T-helper 17 cell (primary cell): ENCODE measurements around the gene RTF2. TPM values are rescaled to one million over a fixed set of nuclear protein-coding genes. Genes with fewer than 3 reads are reported as not detected.

Source experiments
- ATAC-seq: fragments of 150-1000 bp; cut with Tn5 transposase; 2 replicates; pipeline ENCODE4 v1.10.0; 2021; ENCODE audit warnings: mild to moderate bottlenecking, moderate library complexity
- DNase-seq, 3 donors: peaks; one replicate each; pipeline versions ENCODE4 v3.0.0 to v3.0.0-alpha.2; 2020 to 2021
- H3K9me3 ChIP-seq: one replicate; pipeline ENCODE4 v1.7.0; 2013; ENCODE audit warnings: low read length, mild to moderate bottlenecking; ENCODE audit not compliant: control insufficient read depth, poor library complexity, severe bottlenecking
- H3K27ac Mint-ChIP-seq: one replicate; pipeline ENCODE4 v1.8.0; 2022; ENCODE audit warnings: mild to moderate bottlenecking, moderate library complexity, mixed read lengths
- H3K27me3 Mint-ChIP-seq: one replicate; pipeline ENCODE4 v1.8.0; 2022; ENCODE audit warnings: mixed read lengths
- H3K36me3 Mint-ChIP-seq: one replicate; pipeline ENCODE4 v1.8.0; 2022; ENCODE audit warnings: low read depth, mixed read lengths
- H3K4me1 Mint-ChIP-seq: one replicate; pipeline ENCODE4 v1.8.0; 2022; ENCODE audit warnings: mild to moderate bottlenecking, mixed read lengths
- H3K4me3 Mint-ChIP-seq: one replicate; pipeline ENCODE4 v1.8.0; 2022; ENCODE audit warnings: mild to moderate bottlenecking, moderate library complexity, mixed read lengths
- total RNA-seq, 4 donors: library from RNA in 2 of 4; stranded (reverse) in 2 of 4; gene quantifications; one replicate each; pipeline ENCODE4 v1.2.3 and lab custom pipeline; 2022 to 2026

Gene RTF2
- total RNA-seq, 2 donors from 2014 or later: 62.3 to 62.6 TPM

DNA sequence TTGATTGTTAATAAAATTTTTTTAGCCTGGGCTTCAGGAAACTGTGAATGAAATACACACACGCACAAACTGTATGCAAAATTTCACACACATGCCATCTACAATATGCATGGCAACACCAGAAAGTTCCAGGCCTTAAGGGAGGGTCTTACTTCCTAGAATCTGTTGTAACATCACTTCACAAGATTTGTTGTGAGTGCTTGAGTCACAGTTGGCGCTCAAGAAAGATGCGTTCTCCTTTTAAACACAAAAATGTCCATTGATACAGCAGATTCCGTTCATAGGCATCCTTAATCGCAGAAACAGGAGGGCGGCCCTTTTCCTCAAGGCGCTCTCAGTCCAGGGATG lies 485 bp upstream of the RTF2 start:
- H3K4me1 Mint-ChIP-seq: peaks cover 30% of the 10 kb centered on the region
- peak overlapping the region; percentile 99 for H3K4me3 Mint-ChIP-seq
- ATAC-seq (peak; percentile 1), DNase-seq (no peak)
- H3K27ac Mint-ChIP-seq: peak overlapping the region; percentile 99
- H3K27me3 Mint-ChIP-seq: no peaks in the 10 kb centered on the region
- H3K36me3 Mint-ChIP-seq: peaks cover 7% of the 10 kb centered on the region
- no peaks in the 10 kb centered on the region for H3K9me3 ChIP-seq

GRCh38 chr20:56469077-56469449 lies 636 bp downstream of the RTF2 start:
- Mint-ChIP-seq H3K27ac (peak overlapping the region; percentile 99), H3K4me3 (peak overlapping the region; percentile 99), H3K27me3 (no peaks in the 10 kb centered on the region), H3K36me3 (peaks cover 7% of the 10 kb centered on the region), H3K4me1 (peaks cover 25% of the 10 kb centered on the region)
- ATAC-seq: no peak
- H3K9me3 ChIP-seq: no peaks in the 10 kb centered on the region
- DNase-seq: no peak

DNA sequence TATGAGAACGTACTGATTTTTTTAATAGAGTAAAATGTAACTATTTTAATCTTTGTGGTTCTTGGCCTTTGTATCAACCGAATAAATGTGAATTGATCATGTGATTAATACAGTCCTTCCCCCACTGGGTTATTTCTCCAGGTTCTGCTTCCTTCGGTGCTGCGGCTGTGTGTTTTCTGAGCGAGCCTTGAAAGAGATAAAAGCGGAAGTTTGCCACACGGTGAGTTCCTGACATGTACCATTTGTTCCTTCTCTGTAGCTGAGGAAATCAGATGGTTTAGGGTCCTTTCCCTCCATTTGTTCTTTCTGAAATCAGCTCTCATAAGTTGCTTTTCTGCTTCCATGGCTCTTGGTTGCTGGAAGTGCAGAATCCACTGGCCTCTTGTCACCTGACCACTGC lies 15.5 kb downstream of the RTF2 start:
- Mint-ChIP-seq H3K4me3 (no peak overlapping the region), H3K4me1 (peaks cover 39% of the 10 kb centered on the region), H3K27ac (peak overlapping the region; percentile 83), H3K36me3 (peaks cover 19% of the 10 kb centered on the region), H3K27me3 (no peaks in the 10 kb centered on the region)
- ATAC-seq (peak; percentile 39), DNase-seq (no peak)
- no peaks in the 10 kb centered on the region for H3K9me3 ChIP-seq

GRCh38 chr20:56487216-56487615 lies 18.8 kb downstream of the RTF2 start:
- H3K9me3 ChIP-seq: no peaks in the 10 kb centered on the region
- Mint-ChIP-seq H3K27me3 (no peaks in the 10 kb centered on the region), H3K4me1 (peaks cover 29% of the 10 kb centered on the region), H3K27ac (no peak overlapping the region), H3K4me3 (no peak overlapping the region), H3K36me3 (peaks cover 13% of the 10 kb centered on the region)
- ATAC-seq: no peak
- no peak for DNase-seq

DNA sequence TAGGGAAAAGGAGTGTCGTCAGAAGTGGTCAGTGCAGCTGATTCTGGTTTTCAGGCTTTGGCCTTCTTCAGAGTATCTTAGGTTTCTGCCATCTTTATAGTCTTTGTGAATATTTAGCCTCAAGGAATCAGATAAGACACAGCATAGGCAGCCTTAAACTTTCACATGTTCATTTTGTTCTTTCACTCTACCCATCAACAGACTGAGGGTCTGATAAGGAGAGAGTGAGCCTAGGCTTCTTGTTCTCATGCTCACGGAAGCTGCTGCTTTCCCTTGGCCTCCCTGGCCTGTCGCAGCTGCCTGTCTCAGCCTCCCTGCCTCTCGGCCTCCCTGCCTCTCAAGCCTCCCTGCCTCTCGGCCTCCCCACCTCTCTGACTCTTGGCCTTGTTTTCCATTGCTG lies 20.1 kb downstream of the RTF2 start:
- Mint-ChIP-seq H3K4me1 (peaks cover 23% of the 10 kb centered on the region), H3K36me3 (peaks cover 13% of the 10 kb centered on the region), H3K27ac (peak overlapping the region; percentile 29), H3K4me3 (no peak overlapping the region), H3K27me3 (no peaks in the 10 kb centered on the region)
- ATAC-seq: no peak
- H3K9me3 ChIP-seq: no peaks in the 10 kb centered on the region
- DNase-seq: no peak

DNA sequence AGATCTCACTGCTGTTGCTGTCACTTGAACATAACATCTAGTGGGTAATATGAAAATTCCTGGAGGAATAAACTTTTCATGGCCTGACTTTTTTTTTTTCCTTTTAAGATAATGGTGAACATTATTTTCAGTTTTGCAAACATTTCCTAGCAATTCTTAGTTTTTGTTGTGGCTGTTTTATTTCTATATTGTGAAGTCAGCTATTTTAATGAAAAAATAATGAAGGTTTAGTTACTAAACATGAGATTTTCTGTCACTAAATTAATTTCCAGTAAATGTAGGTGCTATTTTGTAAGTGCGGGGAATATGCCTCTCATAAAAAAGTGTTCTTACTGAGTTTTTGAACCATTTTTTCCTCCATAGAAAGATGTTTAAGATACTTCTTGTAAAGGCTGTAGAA lies 32.7 kb downstream of the RTF2 start:
- H3K4me3 Mint-ChIP-seq: no peak overlapping the region
- H3K4me1 Mint-ChIP-seq: no peaks in the 10 kb centered on the region
- H3K36me3 Mint-ChIP-seq: peaks cover 3% of the 10 kb centered on the region
- ATAC-seq (no peak), DNase-seq (no peak)
- H3K27ac Mint-ChIP-seq: no peak overlapping the region
- no peaks in the 10 kb centered on the region for H3K27me3 Mint-ChIP-seq
- no peaks in the 10 kb centered on the region for H3K9me3 ChIP-seq

GRCh38 chr20:56503916-56504315 lies 35.5 kb downstream of the RTF2 start:
- H3K36me3 Mint-ChIP-seq: no peaks in the 10 kb centered on the region
- ATAC-seq (no peak), DNase-seq (no peak)
- no peak overlapping the region for H3K4me3 Mint-ChIP-seq
- H3K27me3 Mint-ChIP-seq: no peaks in the 10 kb centered on the region
- no peaks in the 10 kb centered on the region for H3K9me3 ChIP-seq
- peak overlapping the region; percentile 43 for H3K27ac Mint-ChIP-seq
- no peaks in the 10 kb centered on the region for H3K4me1 Mint-ChIP-seq

GRCh38 chr20:56504373-56505005 lies 36.1 kb downstream of the RTF2 start:
- no peak for DNase-seq
- peak overlapping the region; percentile 43 for H3K27ac Mint-ChIP-seq
- H3K4me1 Mint-ChIP-seq: no peaks in the 10 kb centered on the region
- no peaks in the 10 kb centered on the region for H3K9me3 ChIP-seq
- no peak overlapping the region for H3K4me3 Mint-ChIP-seq
- H3K27me3 Mint-ChIP-seq: no peaks in the 10 kb centered on the region
- H3K36me3 Mint-ChIP-seq: no peaks in the 10 kb centered on the region
- peak; percentile 59 for ATAC-seq

DNA sequence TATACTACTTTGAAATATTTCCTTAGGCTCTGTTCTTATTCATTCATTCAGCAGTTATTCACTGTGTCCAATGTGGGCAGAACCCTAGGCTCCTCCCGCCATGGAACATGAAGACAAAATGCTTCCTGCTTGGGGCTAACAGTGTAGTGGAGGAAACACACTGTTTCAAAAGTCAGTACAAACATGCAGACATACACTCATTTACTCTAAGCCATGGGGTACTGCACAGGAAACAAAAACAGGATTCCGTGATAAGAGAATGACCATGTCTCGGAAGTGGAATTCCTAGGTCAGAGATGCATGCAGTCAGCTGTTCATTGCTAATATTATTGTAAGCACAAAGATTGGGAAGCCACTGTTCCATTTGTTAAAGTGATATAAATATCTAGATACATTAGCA lies 37.7 kb downstream of the RTF2 start:
- Mint-ChIP-seq H3K27me3 (no peaks in the 10 kb centered on the region), H3K27ac (no peak overlapping the region), H3K36me3 (no peaks in the 10 kb centered on the region), H3K4me1 (no peaks in the 10 kb centered on the region), H3K4me3 (no peak overlapping the region)
- no peaks in the 10 kb centered on the region for H3K9me3 ChIP-seq
- DNase-seq (no peak), ATAC-seq (no peak)

DNA sequence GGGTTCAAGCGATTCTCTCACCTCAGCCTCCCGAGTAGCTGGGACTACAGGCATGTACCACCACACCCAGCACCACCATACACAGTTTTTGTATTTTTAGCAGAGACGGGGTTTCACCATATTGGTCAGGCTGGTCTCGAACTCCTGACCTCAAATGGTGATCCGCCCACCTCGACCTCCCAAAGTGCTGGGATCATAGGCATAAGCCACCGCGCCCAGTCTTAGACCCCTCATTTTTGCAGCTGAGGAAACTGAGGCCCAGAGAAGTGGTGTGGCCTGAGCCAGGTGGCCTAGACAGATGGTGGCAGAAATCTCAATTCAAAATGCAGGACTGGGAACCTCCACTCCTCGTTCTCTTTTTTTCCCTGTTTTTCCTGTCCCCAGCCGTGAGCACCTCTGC lies 43.5 kb downstream of the RTF2 start:
- DNase-seq (no peak), ATAC-seq (no peak)
- Mint-ChIP-seq H3K27me3 (no peaks in the 10 kb centered on the region), H3K4me1 (no peaks in the 10 kb centered on the region), H3K36me3 (no peaks in the 10 kb centered on the region), H3K4me3 (no peak overlapping the region), H3K27ac (no peak overlapping the region)
- H3K9me3 ChIP-seq: no peaks in the 10 kb centered on the region

DNA sequence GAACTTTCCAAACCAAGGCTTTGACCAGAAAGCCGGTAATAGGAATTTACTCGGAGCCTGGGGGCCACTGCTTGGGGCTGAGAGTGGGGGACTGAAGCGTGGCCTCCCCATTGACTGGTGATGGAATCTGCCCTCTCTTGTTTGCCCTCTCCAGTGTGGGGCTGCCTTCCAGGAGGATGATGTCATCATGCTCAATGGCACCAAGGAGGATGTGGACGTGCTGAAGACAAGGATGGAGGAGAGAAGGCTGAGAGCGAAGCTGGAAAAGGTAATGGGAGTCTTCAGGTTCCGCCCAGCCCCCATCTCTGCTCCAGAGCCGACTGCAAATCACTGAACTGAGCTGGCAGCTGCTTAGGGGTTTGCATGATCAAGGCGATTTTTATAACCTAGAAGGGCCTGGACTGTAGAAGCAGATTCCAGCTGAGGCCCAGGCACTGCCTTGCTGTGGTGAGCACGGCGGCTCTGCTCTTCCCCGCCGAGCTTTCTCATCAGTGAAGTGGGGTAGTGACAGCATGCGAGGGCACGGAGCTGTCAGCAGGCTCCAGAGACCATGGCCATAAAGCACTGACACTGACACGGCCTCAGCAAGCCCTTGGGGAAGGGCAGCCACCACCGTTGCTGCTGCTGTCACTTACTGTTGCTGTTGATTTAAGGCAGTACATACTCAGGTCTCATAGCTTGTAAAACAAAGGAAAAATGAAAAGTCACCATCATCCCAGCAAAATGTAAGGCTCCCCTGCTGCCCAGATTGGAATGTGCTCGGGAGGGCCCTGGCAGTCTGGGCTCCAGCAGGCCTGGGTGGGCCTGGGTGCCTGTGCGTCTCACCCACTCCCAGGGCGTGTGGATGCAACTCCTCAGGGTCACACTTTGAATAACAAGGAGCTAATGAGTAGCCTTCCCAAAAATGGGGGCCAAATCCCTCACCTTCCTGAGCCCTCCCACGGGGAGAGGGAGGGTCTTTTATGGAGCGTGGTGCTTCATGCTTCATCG lies 45.0 kb downstream of the RTF2 start:
- peaks cover 2% of the 10 kb centered on the region for H3K9me3 ChIP-seq
- Mint-ChIP-seq H3K27me3 (no peaks in the 10 kb centered on the region), H3K36me3 (peaks cover 3% of the 10 kb centered on the region), H3K4me1 (no peaks in the 10 kb centered on the region), H3K27ac (peak overlapping the region; percentile 34), H3K4me3 (no peak overlapping the region)
- DNase-seq (no peak), ATAC-seq (no peak)

- ATAC-seq: no peak
- H3K36me3 Mint-ChIP-seq: peaks cover 5% of the 10 kb centered on the region
These were observed 48.2 kb downstream of the RTF2 start for GRCh38 chr20:56516631-56517030.

GRCh38 chr20:56517211-56517610 lies 48.8 kb downstream of the RTF2 start:
- peaks cover 6% of the 10 kb centered on the region for H3K9me3 ChIP-seq
- Mint-ChIP-seq H3K4me3 (no peak overlapping the region), H3K27ac (no peak overlapping the region), H3K27me3 (no peaks in the 10 kb centered on the region), H3K4me1 (no peaks in the 10 kb centered on the region), H3K36me3 (peaks cover 5% of the 10 kb centered on the region)
- ATAC-seq (no peak), DNase-seq (no peak)

More at GRCh38 chr20:56516631-56517030, 48.2 kb downstream of the RTF2 start:
- no peaks in the 10 kb centered on the region for H3K27me3 Mint-ChIP-seq
- no peak overlapping the region for H3K4me3 Mint-ChIP-seq
- H3K9me3 ChIP-seq: peaks cover 6% of the 10 kb centered on the region
- H3K4me1 Mint-ChIP-seq: no peaks in the 10 kb centered on the region
- DNase-seq: no peak
- H3K27ac Mint-ChIP-seq: no peak overlapping the region
